ENCODE data around the gene ZBTB16.
A peak's percentile ranks its signal among the peaks of the same experiment; 100 is the strongest.
"Not testable (repeated sequence)": the region's sequence is repeated elsewhere in the genome, so short reads cannot be mapped to it uniquely, and the experiment has no call there.

ZBTB16 gene

GRCh38 chr11:114044042-114044871 lies 15.3 kb upstream of the ZBTB16 start:
- peak in 1 of 2 donors; percentile 26 for DNase-seq

DNA sequence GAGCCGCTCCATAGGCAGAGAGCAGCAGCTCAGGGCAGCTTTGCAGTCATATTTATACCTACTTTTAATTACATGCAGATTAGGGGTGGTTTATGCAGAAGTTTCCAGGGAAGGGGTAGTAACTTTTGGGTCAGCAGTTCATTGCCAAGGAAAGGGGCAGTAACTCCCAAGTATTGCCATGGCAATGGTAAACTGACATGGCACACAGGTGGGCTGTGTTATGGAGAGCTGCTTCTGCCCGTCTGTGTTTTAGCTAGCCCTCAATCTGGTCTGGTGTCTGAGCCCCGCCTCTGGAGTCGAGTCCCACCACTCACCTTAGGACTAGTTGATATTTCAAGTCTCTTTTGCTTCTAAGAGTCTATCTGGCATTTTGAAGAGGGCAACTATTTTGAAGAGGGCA lies 12.2 kb upstream of the ZBTB16 start:
- DNase-seq = no peak

- no peak for DNase-seq
Measured at GRCh38 chr11:114049050-114049449, 10.5 kb upstream of the ZBTB16 start.

DNA sequence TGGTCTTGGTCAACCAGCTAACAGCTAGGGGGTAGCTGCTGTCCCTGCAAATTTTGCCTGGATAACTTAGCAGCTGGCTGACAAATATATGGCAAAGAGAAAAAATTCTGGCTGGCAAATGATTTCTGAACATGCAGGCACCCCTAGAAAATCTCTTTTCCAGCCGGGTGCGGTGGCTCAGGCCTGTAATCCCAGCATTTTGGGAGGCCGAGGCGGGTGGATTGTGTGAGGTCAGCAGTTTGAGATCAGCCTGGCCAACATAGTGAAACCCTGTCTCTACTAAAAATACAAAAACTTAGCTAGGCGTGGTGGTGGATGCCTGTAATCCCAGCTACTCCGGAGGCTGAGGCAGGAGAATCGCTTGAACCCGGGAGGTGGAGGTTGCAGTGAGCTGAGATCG lies 9.7 kb upstream of the ZBTB16 start:
- DNase-seq = not testable (repeated sequence)

- no peak for DNase-seq
Measured at GRCh38 chr11:114050258-114050927, 9.1 kb upstream of the ZBTB16 start.

DNA sequence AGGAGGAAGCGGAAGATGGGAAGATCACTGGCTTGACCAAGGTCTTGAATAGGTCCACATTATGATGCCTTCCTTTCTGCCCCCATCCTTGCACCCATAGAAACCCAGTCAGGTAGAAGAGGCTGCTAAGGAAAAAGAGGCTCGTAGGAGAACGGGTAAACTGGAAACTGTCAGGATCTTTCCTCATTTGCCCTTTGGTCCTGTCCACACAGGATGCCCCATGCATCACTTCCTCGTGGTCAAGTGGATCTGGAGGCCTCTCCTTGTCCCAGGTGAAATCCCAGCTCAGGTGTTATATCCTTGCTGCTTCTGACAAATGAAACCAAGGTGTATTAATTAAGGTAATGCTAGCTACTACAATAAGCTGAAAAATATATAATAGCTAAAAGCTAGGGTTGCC lies 8.0 kb upstream of the ZBTB16 start:
- DNase-seq = no peak

DNA sequence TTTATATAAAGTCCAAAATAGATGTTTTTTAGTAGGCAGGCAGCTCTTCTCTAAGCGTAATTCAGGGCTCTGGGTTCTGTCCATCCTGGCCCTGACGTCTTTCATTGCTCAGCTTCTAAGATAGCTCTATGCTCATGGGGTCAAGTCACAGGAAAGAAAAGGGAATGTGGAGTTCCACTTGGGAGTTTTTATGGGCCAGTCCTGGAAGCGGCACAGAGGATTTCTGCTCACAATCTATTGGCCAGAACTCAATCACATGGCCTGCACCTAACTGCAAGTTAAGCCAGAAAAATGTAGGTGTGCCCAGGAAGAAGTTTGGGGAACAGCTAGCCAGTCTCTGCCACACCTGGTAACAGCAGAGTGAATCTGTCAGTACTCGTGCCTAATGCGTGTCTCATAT lies 7.4 kb upstream of the ZBTB16 start:
- DNase-seq = no peak

- no peak for DNase-seq
Measured at GRCh38 chr11:114053406-114053805, 6.1 kb upstream of the ZBTB16 start.

- no peak for DNase-seq
Measured at GRCh38 chr11:114054806-114055205, 4.7 kb upstream of the ZBTB16 start.

GRCh38 chr11:114056409-114056808 lies 3.1 kb upstream of the ZBTB16 start:
- DNase-seq = no peak

- DNase-seq = no peak
Measured at GRCh38 chr11:114057147-114057546, 2.4 kb upstream of the ZBTB16 start.

GRCh38 chr11:114057605-114058004 lies 1.9 kb upstream of the ZBTB16 start:
- no peak for DNase-seq

DNA sequence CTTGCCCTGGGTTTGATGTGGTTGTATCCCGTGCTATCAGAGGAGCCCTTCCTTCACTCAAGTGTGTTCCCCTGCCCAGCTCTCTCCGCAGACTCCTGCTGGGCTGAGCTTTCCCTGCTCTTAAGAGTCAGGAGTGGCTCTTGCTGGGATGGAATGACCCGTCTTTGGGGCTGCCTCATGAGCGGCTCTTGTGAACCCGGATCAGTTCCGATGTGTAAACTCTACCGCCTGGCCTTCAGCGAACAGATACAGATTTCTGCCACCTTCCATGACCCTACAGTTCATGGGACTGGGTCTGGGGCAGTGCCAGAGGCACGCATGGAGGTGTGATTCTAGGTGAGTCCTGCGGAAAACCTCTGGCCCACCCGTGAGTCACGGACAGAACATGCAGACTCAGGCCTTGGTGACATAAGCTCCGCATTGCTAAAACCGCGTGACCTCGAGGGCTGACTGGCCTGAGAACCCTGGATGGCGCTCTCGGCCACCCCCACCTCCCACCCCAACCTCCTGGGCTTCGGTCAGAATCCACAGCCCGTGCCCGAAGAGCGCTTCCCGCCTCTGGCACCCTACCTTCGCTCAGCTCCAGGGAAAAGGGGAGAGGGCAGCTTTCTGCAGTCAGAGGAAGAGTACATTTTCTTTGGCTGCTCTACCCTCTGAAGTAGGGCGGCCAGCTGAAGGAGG lies 1.3 kb upstream of the ZBTB16 start:
- no peak for DNase-seq

GRCh38 chr11:114058871-114059277 lies 637 bp upstream of the ZBTB16 start:
- DNase-seq = no peak

- peak; percentile 31 to 46 for DNase-seq
Measured at GRCh38 chr11:114059984-114060391, 477 bp downstream of the ZBTB16 start.

- no peak for DNase-seq
Measured at GRCh38 chr11:114060392-114061047, 1.0 kb downstream of the ZBTB16 start.

DNA sequence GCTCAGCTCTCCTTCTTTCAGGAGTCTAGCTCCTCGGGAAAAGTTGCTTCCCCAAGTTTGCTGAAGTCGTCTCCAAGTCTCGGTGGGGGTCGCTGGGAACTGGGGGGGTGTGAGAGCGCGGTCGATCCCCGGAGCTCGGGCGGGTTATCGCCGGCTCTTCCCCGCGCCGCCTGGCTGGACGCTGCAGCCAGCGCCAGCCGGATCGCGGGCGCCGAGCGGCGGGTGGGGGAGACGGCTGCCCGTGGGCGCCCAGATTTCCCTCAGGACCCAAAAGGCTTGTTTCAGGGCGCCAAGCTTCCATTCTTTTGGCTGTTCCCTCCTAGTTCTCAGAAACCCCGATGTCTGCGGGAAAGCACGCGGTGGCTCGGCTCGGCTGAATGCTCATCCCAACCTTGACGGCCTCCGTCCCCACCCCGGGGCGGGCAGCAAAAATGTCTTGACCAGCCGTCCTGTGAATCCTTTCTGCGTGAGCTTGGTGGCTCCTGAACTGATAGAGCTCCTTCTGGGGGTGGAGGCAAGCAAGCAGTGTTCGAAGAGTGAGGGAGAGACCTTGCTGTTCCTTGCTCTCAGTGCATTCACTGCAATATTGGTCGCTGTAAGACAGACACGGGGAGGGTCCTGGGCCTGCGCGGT lies 1.7 kb downstream of the ZBTB16 start:
- no peak for DNase-seq

- DNase-seq = no peak
Measured at GRCh38 chr11:114061681-114062049, 2.2 kb downstream of the ZBTB16 start.

- no peak for DNase-seq
Measured at GRCh38 chr11:114062272-114062671, 2.8 kb downstream of the ZBTB16 start.

DNA sequence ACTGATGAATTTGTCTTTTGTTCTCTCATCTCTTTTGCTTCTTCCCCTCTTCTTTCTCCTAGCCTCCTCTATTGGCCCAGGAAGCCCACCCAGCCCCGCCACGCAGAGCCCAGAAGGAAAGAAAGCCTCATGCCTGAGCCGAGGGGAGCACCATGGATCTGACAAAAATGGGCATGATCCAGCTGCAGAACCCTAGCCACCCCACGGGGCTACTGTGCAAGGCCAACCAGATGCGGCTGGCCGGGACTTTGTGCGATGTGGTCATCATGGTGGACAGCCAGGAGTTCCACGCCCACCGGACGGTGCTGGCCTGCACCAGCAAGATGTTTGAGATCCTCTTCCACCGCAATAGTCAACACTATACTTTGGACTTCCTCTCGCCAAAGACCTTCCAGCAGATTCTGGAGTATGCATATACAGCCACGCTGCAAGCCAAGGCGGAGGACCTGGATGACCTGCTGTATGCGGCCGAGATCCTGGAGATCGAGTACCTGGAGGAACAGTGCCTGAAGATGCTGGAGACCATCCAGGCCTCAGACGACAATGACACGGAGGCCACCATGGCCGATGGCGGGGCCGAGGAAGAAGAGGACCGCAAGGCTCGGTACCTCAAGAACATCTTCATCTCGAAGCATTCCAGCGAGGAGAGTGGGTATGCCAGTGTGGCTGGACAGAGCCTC lies 3.8 kb downstream of the ZBTB16 start:
- no peak for DNase-seq

GRCh38 chr11:114063829-114064201 lies 4.3 kb downstream of the ZBTB16 start:
- DNase-seq = no peak

GRCh38 chr11:114064216-114064615 lies 4.7 kb downstream of the ZBTB16 start:
- DNase-seq = no peak
